Suprapubic skin (tissue), 4 donors: ENCODE results near the gene B3GALT4.
"Not testable (repeated sequence)": the region's sequence is repeated elsewhere in the genome, so short reads cannot be mapped to it uniquely, and the experiment has no call there.

Source experiments
- CTCF ChIP-seq, 2 donors: fragments of 200-600 bp in 1 of 2; fragments of 450-650 bp in 1 of 2; sonication (generic) in 1 of 2; IDR thresholded peaks; one replicate each; pipeline ENCODE4 v1.5.1; 2016 to 2019; ENCODE audit warnings: antibody characterized with exemption in 2 of 2, mild to moderate bottlenecking in 1 of 2, moderate library complexity in 1 of 2
- EP300 ChIP-seq: sonication (generic); formaldehyde crosslinking; IDR thresholded peaks from one replicate; pipeline ENCODE4 v1.6.1; 2017; ENCODE audit warnings: antibody characterized with exemption
- POLR2A ChIP-seq, 2 donors: fragments of 450-650 bp; IDR thresholded peaks; one replicate each; pipeline ENCODE4 v1.6.1; 2017; ENCODE audit warnings: antibody characterized with exemption in 2 of 2, mild to moderate bottlenecking in 2 of 2, moderate library complexity in 2 of 2
- POLR2AphosphoS5 ChIP-seq, 3 donors: sonication (generic); formaldehyde crosslinking; IDR thresholded peaks; one replicate each; pipeline ENCODE4 v1.6.1; 2017; ENCODE audit warnings: antibody characterized with exemption in 3 of 3

DNA sequence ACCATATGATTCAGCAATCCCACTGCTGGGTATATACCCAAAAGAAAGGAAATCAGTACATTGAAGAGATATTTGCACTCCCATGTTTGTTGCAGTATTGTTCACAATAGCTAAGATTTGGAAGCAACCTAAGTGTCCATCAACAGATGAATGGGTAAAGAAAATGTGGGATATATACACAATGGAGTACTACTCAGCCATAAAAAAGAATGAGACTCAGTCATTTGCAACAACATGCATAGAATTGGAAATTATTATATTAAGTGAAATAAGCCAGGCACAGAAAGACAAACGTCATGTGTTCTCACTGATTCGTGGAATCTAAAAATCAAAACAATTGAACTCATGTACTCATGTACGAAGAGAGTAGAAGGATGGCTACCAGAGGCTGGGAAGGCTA is 14.4 kb upstream of the B3GALT4 start:
- TF ChIP-seq EP300; POLR2A (IDR thresholded peaks at IDR 0.05); POLR2AphosphoS5 (IDR thresholded peaks at IDR 0.05); CTCF (IDR thresholded peaks at IDR 0.05): not testable (repeated sequence)
